GM21825 (cell line): ENCODE data around the gene EDNRB.
"Not testable (repeated sequence)": the region's sequence is repeated elsewhere in the genome, so short reads cannot be mapped to it uniquely, and the experiment has no call there.

Experiments used
- ATAC-seq: cut with Tn5 transposase; IDR thresholded peaks from one replicate; pipeline ENCODE4 v1.9.1; 2021; ENCODE audit warnings: mild to moderate bottlenecking, moderate library complexity; ENCODE audit not compliant: unreplicated experiment

EDNRB gene

DNA sequence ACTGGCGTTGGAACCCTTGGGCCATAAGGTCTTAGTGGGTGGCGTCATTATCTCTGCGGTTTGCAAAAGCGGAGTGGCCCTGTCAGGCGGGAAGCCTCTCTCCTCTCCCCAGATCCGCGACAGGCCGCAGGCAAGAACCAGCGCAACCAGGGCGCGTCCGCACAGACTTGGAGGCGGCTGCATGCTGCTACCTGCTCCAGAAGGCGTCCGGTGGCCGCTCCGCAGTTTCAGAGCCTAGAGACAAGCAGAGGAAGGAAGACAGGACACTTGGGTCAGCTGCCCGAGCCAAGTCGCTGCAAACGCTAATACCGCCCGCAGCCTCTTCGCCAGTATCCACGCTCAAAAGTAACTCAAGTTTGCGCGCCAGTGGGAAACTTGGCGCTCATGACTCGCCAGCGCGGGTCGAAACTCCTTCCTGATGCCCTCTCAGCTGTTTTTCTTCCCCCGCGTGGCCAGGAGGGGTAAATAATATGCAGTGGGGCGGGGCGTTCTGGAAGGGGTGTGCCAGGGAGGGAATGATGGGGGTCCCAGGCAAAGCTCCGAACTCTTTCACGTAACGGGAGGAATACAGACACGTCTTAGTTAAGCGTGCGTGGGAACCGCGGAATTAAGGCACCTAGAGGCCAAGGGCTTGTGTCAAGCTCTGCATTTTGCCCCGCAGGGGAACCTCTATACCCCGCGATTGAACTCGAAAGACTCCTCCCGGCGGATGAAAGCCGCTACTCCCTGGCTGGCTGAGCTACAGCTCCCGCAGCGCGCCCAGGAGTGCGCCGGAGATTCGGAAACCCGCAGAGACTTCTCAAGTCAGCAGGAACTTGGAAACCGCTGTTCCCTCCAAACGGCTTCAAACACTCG is at the start of gene EDNRB:
Gene EDNRB, minus strand, starts transcription at position 441 of the 855 bp plus-strand sequence. Its CDS starts 258 bp downstream, at position 183.
- ATAC-seq: no peak

DNA sequence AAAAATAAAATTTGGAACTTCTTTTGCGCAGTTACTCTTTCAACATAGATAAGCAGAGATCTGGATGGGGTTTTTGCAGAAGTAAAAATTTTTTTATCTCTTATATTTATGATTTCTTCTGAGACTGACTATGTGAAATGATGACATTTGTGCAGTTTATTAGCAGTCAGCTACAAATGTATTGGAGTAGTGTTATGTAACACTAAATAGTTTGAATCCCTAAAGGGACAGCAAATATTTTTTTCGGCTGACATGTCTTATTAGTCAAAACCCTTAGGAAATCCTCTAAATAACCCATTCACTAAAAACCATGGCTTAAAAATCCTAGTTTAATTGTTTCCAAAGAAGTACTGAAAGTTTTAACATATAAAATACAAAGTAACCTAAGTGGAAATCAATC is 48.0 kb upstream of the EDNRB start:
- no peak for ATAC-seq

DNA sequence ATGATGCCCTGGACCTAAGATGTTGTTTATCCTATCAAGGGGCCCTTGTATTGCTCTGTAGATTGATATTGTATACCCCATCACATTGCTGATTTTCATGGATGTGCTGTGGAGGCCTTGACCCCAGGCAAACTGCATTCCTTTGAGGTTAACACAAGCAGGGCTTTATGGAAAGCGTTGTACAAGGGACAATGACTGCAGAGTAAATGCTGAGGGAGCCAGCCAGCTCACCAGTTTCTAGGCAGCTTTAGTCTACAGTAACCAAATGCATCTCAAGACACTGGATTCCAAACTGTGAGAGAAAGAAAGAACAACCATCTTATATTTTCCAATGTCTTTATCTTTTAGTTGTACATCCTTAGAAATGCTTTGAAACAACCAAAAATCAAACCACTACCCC is 34.1 kb upstream of the EDNRB start:
- no peak for ATAC-seq

DNA sequence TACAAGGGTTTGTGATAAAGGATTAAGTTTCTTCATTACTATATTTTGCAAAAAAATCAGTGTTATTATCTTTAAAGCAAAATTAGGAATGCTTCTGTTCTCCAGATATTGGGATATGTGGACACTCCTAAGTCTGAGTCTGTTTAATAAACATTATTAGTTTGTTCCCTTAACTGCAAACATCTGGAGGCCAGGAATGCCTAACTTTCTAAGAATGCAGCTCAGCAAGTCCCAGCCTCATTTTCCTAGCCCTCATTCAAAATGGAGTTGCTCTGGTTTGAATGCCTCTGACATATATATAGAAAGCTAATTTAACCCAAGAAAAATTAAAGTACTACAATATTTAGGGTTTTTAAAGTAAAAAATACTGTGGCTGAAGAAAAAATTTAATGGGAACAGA is 33.6 kb upstream of the EDNRB start:
- no peak for ATAC-seq

DNA sequence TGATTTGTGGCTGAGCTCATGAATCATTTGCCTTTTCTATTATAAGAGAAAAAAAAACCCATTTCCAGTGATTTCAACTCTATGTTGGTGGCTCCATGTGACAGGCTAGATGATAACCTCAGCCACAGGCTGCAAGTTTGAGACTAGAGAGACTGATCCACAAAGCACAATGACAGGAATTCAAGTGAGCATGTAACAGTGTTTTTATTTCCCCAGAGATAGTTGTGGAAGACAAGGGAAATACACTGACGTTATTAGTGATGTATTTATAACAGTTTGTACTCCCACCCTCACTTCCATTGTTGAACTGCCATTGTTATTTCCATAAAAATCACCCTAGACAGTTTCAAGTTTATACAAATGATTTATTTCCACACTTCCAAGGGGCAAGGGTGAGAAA is 27.9 kb upstream of the EDNRB start:
- no peak for ATAC-seq

DNA sequence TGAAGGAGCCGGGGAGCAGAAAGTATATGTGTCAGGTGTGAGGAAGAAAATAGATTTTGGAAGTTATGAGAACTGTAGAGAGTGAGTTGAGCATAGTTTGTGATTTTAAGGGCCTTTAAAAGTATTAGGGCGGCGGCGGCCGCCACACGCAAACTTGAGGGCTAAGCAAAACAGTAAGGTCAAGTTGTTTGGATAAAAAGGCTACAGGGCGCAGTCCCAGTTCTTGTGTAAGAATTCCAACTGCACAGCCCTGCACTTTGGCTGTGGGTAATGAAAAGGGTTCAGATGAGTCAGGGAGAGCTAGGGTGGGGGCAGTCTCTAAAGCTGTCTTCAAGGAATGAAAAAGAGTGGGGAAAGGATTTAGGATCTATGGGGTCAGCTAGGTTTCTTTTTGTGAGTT is 16.4 kb upstream of the EDNRB start:
- not testable (repeated sequence) for ATAC-seq

DNA sequence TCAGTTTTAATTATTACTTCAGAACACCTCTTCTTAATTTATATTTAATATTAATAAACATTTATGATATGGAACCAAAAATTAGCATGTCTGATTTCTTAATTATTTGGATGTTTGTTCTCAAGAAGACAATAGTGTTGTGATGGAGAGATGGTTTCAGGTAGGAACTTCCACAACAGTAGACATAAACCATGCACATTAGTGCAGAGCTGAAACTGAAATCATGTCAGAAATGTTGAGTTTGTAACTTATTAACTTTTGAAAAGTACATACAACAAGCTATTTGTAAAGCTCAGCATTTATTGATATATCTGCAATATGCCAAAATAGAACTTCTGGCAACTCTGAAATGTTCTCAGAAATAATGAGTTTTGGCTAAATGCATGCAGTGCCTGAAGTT is 11.8 kb upstream of the EDNRB start:
- ATAC-seq: peak; percentile 95

DNA sequence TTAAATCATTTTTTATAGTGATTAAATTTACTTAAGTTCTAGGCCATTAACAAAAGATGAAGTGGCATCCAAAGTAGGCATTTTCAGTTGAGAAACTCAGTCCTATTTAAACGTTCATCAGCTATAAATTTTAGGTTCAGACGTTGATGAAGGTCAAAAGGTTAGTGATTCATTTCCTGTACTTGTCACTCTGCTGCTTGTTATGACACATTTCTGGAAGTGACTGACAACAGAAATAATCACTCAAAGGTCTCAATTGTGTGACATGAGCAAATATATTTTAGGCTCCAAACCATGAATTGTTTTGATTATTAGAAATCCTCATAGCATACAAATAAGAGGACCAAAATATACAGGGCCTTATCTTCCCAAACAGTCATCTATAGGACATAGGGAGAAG is 10.3 kb upstream of the EDNRB start:
- ATAC-seq: peak; percentile 64

DNA sequence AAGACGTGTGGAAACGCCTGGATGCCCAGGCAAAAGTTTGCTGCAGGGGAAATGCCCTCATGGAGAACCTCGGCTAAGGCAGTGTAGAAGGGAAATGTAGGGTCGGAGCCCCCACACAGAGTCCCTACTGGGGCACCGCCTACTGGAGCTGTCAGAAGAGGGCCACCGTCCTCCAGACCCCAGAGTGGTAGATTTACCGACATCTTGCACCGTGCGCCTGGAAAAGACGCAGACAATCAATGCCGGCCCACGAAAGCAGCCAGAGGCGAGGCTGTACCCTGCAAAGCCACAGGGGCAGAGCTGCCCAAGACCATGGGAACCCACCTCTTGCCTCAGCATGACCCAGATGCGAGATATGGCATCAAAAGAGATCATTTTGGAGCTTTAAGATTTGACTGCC is 7.0 kb upstream of the EDNRB start:
- no peak for ATAC-seq

DNA sequence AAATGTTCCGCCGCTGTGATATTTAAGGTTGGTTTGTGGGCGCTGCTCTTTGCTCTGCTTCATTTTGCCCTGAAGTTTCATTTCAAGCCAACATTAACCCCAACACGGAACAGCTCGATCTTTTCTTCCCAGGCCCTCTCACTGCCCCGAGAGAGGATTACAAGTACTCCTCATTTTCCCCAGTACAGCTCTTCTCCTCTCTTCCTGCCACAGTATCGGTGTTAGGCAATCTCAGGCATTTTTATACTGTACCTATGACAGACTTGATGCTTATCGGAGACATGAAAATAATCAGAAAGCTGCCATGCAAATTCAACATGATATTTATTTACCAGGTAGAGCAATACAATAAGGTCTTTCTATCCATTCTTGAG is 1.3 kb upstream of the EDNRB start:
- no peak for ATAC-seq

DNA sequence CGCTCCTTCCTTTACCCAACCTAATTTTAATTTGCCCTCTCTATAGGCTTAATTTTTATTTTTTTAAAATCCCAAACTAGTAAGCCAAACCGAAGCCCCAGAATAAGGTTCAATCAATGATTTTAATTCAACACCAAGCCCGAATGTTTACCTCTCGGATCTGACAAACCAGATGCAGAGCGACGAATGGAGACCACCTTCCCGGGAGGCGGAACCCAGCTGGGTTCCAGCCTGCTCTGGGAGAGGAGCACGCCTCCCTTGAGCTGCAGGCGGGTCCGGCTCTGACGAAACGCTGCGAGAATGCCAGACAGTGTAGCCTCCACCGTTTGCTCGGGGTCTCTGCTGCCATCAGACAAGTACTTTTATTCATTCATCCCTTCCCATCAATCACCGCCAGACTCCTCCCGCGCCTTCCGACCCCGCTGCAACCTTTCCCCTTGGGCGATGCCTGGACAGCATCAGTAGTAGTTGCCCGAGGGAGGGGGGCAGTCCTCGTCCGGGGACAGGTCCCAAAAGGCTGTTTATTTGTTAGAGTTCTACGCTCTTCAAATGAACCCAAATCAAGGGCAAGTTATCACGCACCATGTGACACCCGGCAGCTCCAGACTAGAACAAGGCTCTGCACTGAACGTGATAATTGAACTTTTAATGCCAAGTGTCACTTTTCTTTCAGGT is 752 bp upstream of the EDNRB start:
- no peak for ATAC-seq

DNA sequence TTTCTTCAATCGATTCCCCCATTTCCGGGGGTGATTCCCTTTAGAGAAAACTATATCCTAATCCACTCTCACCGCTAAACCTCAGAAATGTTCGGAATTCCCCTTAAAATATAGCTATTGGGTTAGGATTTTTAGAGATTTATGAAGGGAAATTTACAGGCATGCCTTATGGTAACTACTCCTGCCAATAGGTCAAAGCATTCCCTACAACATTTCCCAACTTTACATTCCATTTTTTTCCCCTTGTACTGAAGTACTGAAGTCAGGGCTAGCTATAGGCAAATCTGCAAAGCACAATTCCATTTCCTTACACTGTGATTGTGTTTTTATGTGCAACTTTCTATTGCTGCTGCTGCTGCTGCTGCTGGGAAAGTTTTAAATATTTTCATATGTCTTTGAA is 2.1 kb downstream of the EDNRB start:
- no peak for ATAC-seq

DNA sequence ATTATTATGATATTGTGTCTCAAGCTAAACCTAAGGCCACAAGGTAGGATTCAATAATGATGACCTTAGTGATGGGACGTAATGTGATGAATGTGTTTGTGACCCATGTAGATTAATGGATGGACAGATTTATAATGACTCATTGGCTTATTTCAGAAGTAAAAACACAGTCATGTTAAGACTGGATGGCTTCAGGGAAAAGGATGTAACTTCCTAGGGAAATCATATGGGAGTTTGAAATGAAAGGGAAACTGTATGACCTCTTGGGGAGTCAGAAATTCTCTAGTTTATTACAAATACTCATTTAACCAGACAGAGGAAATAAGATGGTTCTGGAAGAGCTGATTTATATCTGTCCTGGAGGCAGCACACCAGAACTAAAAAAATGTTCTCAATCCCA is 2.9 kb downstream of the EDNRB start:
- ATAC-seq: no peak

DNA sequence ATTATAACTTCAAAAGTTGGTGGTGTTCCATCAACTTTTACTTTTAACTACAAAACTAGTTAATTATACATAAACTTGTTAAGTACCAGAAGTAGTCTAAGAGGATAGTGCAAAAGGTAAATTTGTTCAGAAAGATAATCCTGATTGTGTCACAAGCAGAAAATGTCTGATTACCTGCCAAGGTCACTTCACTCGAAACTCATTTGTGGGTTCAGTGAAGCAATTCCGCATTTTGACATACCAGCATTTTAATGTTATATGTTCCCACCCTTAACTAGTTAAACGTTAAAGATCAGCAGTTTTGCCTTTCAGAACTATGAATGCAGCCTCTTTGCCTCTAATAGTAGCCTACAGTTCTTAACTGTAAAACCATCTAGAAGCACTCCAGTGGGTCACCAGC is 5.6 kb downstream of the EDNRB start:
- no peak for ATAC-seq

DNA sequence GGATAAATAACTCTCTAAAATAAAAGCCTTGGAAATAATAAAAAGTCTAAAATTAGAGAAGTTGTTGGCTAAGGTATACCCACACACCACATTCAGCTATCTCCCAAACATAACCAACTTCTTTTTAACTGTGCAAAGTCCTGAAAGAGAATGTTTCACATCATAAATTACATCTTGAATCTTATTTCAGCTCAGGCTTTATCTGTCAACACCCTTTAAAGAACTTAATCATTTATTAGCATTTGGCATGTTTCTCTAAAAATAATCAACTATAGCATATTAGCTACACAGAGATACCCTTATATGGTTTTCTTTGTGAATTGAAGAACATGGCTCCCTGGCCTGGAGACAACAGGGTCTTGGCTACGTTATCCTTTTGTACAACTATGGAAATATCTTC is 6.9 kb downstream of the EDNRB start:
- no peak for ATAC-seq

DNA sequence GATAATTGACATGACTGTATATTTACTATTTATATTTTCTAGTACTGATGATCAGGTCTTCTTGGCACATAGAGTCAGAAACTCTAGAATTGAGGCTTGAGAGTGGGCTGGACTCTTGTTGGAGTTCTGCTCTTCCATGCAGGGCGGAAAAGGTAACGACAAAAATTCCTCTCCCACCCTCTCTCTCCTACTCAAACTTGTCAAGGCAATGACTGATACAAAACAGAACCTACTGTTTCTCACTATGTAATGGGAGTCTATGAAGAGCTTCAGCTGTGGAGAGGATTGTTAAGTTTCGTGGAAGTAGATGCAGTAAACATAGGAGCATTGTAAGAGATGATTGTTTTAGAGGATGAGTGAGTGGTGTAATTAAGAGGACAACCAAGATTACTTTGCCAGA is 8.8 kb downstream of the EDNRB start:
- no peak for ATAC-seq

DNA sequence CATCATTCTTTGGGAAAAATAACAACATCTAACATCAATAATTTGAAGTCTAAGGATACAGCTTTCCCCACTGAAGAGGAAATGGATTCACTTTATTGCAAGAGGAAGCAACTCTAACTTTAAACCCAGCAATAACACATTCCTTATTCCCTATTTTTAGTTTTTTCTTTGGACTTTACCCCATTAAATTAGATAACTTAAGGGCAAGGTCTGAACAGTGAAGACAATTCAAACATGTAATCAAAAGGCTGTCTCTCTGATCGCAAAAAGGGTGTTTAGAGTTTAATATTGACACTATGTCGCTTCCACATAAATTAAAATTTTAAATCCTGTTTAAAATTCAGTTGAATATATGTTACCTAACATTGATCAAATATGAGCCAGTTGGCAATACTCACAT is 10.1 kb downstream of the EDNRB start:
- ATAC-seq: no peak

DNA sequence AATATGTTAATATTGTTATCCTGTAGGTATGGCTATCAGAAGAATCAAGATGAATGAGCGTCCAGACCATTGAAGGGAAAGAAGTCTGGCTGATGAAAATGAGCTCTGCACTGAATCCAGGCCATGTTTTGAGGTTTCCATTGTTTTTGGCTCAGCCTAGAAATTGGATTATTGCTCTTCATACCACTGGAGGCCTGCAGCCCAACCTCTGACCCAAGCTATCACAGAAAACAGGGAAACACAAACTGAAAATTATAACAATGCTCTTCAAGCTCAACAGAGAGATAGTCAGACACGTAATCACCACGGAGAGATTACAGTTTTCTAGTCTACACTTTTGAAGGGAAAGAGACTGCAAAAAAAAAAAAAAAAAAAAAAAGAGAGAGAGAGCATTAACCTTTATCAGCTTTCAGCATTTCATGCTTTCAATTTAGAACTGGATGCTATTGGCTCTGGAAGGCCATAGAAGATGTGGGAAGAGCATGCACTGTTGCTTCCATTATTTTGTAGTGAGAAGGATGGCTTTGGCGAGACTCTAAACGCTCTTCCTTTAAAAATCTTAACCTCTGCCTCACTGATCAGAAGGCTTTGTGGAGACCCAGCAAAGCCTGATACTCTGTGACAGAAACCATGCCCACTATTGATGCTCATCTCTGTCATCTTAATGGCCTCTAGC is 10.8 kb downstream of the EDNRB start:
- no peak for ATAC-seq

DNA sequence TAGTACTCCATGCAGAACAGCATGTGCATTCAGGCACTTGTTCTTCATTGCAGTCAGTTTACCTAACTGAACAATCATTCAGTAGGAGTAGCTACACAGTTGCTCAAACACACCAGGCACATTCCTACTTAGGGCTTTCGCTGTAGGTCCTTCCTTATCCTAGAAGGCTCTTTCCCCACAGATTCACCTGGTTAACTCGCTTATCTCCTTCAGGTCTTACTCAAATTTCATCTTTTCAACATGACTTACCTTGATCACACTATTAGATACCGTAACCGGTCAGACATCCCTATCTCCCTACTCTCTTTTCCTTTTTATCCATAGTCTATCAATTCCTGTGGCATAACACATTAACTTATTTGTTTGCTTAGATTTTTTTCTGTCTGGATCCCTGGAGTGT is 14.6 kb downstream of the EDNRB start:
- no peak for ATAC-seq

DNA sequence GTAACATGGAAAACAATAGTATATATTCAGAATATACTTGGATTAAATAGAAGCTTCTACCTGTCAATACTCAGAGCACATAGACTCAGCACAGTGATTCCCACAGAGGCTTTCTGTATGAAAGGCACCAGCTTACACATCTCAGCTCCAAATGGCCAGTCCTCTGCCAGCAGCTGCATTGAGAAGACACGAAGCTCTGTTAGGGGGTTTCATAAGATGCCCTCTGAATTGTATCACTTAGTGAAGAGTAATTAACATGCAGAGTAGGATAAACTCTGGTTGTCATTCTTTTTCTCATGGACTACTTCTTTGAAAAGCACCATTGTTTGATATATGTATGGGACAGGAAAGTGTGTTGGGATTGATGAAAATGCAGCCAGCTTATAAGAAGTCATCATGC is 15.2 kb downstream of the EDNRB start:
- ATAC-seq: no peak

DNA sequence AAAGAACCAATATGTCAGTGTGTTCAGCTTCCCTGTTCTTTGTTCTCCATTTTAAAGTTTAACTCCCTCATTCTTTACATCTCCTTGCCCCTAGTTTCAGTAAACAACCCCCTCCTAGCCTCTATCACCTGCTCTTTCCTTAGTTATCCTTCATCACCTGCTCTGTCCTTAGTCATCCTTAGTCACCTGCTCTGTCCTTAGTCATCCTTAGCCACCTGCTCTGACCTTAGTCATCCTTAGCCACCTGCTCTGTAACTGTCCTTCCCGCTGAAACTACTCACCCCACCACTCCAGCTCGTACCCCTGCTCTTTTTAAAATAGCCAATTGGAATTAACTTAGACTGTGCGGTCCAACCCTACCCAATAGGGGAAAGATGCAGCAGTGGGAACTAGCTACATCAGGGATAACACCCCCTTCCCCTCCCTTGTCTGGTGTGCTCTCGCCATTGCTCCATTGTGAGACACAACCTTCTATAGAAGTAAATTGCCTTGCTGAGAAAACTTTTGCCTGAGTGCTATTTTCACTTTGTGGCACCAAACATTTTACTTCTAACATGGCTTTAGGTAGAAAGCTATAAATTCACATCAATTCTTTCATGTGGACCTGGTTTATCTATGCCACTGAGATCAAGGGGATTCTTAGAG is 16.2 kb downstream of the EDNRB start:
- ATAC-seq: no peak

DNA sequence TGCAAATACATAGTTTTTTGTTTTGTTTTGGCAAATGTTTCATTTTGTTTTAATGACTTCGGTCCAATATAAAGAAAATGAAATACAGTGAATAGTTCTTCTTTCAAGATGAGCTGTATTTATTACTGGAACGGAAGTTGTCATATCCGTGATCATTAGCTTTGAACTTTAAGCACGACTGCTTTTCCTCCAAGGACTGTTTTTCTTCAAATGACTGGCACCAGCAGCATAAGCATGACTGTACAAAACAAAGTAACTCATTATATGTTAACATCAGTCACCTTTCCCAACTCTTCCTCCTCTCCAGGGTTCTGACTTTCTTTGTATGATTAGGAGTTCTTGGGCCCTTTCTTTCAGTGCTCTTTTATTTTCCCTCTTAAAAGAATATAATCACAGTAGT is 20.5 kb downstream of the EDNRB start:
- peak; percentile 95 for ATAC-seq
